SK-N-SH treated with all-trans-retinoic acid at 6 μM for 48 hours (cell line): ENCODE data around the gene OIT3.

Experiments used
- ATAC-seq: fragments of 200-7000 bp; cut with Tn5 transposase; 3 replicates; pipeline ENCODE4 v1.9.1; 2020; ENCODE audit warnings: mild to moderate bottlenecking, moderate library complexity
- ARNTL ChIP-seq: fragments of 450-650 bp; formaldehyde crosslinking; IDR thresholded peaks from 2 replicates; pipeline ENCODE4 v1.5.0; 2020; ENCODE audit warnings: low read depth, mild to moderate bottlenecking, moderate library complexity, borderline replicate concordance
- BACH2 ChIP-seq: fragments of 250-450 bp; sonication (Bioruptor Pico); IDR thresholded peaks from 2 replicates; pipeline ENCODE4 v1.9.0; 2021; ENCODE audit warnings: mild to moderate bottlenecking, borderline replicate concordance
- CREB5 ChIP-seq: fragments of 250-450 bp; sonication (Bioruptor Pico); IDR thresholded peaks from 2 replicates; pipeline ENCODE4 v1.5.1; 2020; ENCODE audit warnings: low read depth, mild to moderate bottlenecking, moderate library complexity
- CSDC2 ChIP-seq: fragments of 250-450 bp; sonication (Bioruptor Pico); IDR thresholded peaks from 2 replicates; pipeline ENCODE4 v1.5.0; 2020; ENCODE audit warnings: mild to moderate bottlenecking, moderate library complexity
- CSRNP3 ChIP-seq: fragments of 250-450 bp; sonication (Bioruptor Pico); IDR thresholded peaks from 2 replicates; pipeline ENCODE4 v1.5.1; 2021; ENCODE audit warnings: mild to moderate bottlenecking, moderate library complexity
- ESRRG ChIP-seq: fragments of 250-450 bp; sonication (Bioruptor Pico); IDR thresholded peaks from 2 replicates; pipeline ENCODE4 v1.6.1; 2021; ENCODE audit warnings: mild to moderate bottlenecking
- GLIS3 ChIP-seq: fragments of 250-450 bp; sonication (Bioruptor Pico); IDR thresholded peaks from 2 replicates; pipeline ENCODE4 v1.5.0; 2020; ENCODE audit warnings: mild to moderate bottlenecking, moderate library complexity
- ISL1 ChIP-seq: fragments of 250-450 bp; sonication (Bioruptor Pico); IDR thresholded peaks from 2 replicates; pipeline ENCODE4 v2.1.2; 2022; ENCODE audit warnings: mild to moderate bottlenecking, moderate library complexity
- OSR1 ChIP-seq: fragments of 250-450 bp; sonication (Bioruptor Pico); IDR thresholded peaks from 2 replicates; pipeline ENCODE4 v1.8.0; 2022; ENCODE audit warnings: moderate library complexity, mild to moderate bottlenecking, inconsistent platforms
- PATZ1 ChIP-seq: fragments of 250-450 bp; sonication (Bioruptor Pico); IDR thresholded peaks from 2 replicates; pipeline ENCODE4 v1.8.0; 2020; ENCODE audit warnings: mild to moderate bottlenecking, moderate library complexity, borderline replicate concordance
- PPARA ChIP-seq: fragments of 250-450 bp; sonication (Bioruptor Pico); IDR thresholded peaks from 2 replicates; pipeline ENCODE4 v1.5.0; 2020; ENCODE audit warnings: mild to moderate bottlenecking, borderline replicate concordance
- RARB ChIP-seq: fragments of 250-450 bp; sonication (Bioruptor Pico); IDR thresholded peaks from 2 replicates; pipeline ENCODE4 v1.8.0; 2021; ENCODE audit warnings: mild to moderate bottlenecking, moderate library complexity
- SNAI2 ChIP-seq: fragments of 250-450 bp; sonication (Bioruptor Pico); IDR thresholded peaks from 2 replicates; pipeline ENCODE4 v1.5.0; 2020; ENCODE audit warnings: mild to moderate bottlenecking, moderate library complexity
- TCF4 ChIP-seq: fragments of 250-450 bp; sonication (Bioruptor Pico); IDR thresholded peaks from 2 replicates; pipeline ENCODE4 v1.8.0; 2021; ENCODE audit warnings: mild to moderate bottlenecking, moderate library complexity, borderline replicate concordance
- TOX ChIP-seq: fragments of 250-450 bp; sonication (Bioruptor Pico); IDR thresholded peaks from 2 replicates; pipeline ENCODE4 v1.8.0; 2021; ENCODE audit warnings: mild to moderate bottlenecking, moderate library complexity, borderline replicate concordance
- ZC3H10 ChIP-seq: fragments of 250-450 bp; sonication (Bioruptor Pico); IDR thresholded peaks from 2 replicates; pipeline ENCODE4 v1.5.1; 2021; ENCODE audit warnings: mild to moderate bottlenecking, moderate library complexity
- ZFP3 ChIP-seq: fragments of 250-450 bp; sonication (Bioruptor Pico); IDR thresholded peaks from 2 replicates; pipeline ENCODE4 v1.5.0; 2020; ENCODE audit warnings: mild to moderate bottlenecking, moderate library complexity
- ZNF565 ChIP-seq: fragments of 450-650 bp; formaldehyde crosslinking; conservative IDR thresholded peaks from 2 replicates; pipeline ENCODE4 v1.5.0; 2020; ENCODE audit warnings: low read depth, mild to moderate bottlenecking, moderate library complexity
- ZNF70 ChIP-seq: fragments of 450-650 bp; formaldehyde crosslinking; IDR thresholded peaks from 2 replicates; pipeline ENCODE4 v1.5.0; 2020; ENCODE audit warnings: mild to moderate bottlenecking, moderate library complexity
- ZNF8 ChIP-seq: fragments of 450-650 bp; formaldehyde crosslinking; IDR thresholded peaks from 2 replicates; pipeline ENCODE4 v1.5.0; 2020; ENCODE audit warnings: mild to moderate bottlenecking, moderate library complexity
- TF ChIP-seq, protein P1 (sequence below): fragments of 250-450 bp; sonication (Bioruptor Pico); IDR thresholded peaks from 2 replicates; pipeline ENCODE4 v1.5.0; 2020; ENCODE audit warnings: mild to moderate bottlenecking, moderate library complexity
- TF ChIP-seq, protein P2 (sequence below): fragments of 250-450 bp; sonication (Bioruptor Pico); IDR thresholded peaks from 2 replicates; pipeline ENCODE4 v1.8.0; 2021; ENCODE audit warnings: low read depth, mild to moderate bottlenecking, moderate library complexity, borderline replicate concordance

The OIT3 gene

GRCh38 chr10:72885953-72886352 lies 7.6 kb upstream of the OIT3 start:
- TF ChIP-seq ZC3H10 (CRISPR knock-in tag) (no peak), ZNF70 (CRISPR knock-in tag) (no peak), SNAI2 (CRISPR knock-in tag) (no peak), ISL1 (no peak), CSRNP3 (CRISPR knock-in tag) (no peak), RARB (CRISPR knock-in tag) (no peak), CREB5 (CRISPR knock-in tag) (no peak), CSDC2 (CRISPR knock-in tag) (no peak), PPARA (CRISPR knock-in tag) (no peak), TOX (no peak), ZNF565 (CRISPR knock-in tag) (no peak), ESRRG (CRISPR knock-in tag) (no peak), PATZ1 (CRISPR knock-in tag) (no peak), TCF4 (no peak), OSR1 (CRISPR knock-in tag) (no peak), ZFP3 (CRISPR knock-in tag) (no peak)
- TF ChIP-seq, protein P1, sequence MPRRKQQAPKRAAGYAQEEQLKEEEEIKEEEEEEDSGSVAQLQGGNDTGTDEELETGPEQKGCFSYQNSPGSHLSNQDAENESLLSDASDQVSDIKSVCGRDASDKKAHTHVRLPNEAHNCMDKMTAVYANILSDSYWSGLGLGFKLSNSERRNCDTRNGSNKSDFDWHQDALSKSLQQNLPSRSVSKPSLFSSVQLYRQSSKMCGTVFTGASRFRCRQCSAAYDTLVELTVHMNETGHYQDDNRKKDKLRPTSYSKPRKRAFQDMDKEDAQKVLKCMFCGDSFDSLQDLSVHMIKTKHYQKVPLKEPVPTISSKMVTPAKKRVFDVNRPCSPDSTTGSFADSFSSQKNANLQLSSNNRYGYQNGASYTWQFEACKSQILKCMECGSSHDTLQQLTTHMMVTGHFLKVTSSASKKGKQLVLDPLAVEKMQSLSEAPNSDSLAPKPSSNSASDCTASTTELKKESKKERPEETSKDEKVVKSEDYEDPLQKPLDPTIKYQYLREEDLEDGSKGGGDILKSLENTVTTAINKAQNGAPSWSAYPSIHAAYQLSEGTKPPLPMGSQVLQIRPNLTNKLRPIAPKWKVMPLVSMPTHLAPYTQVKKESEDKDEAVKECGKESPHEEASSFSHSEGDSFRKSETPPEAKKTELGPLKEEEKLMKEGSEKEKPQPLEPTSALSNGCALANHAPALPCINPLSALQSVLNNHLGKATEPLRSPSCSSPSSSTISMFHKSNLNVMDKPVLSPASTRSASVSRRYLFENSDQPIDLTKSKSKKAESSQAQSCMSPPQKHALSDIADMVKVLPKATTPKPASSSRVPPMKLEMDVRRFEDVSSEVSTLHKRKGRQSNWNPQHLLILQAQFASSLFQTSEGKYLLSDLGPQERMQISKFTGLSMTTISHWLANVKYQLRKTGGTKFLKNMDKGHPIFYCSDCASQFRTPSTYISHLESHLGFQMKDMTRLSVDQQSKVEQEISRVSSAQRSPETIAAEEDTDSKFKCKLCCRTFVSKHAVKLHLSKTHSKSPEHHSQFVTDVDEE (CRISPR knock-in tag), result no peak
- ATAC-seq, result no peak

DNA sequence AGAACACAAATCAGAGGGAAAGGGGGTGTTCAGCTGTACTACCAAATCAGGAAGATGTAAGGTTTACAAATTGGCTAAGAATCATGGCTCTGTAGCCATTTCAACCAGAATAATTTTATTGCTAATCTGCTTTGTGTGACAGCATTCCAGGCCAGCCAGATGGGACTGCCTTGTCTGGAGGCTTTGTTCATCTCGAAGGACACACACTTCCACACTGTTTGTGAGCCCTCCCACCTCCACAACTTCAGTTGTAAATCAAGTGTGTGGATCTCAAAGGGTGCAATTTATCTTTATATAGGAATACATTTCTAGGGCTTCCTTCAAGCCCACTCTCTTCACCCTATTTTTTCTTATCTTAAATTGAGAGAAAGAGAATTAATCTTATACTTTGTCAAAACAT lies 6.9 kb upstream of the OIT3 start:
- ATAC-seq, result no peak
- no peak for TF ChIP-seq ZNF8 (CRISPR knock-in tag)
- TF ChIP-seq GLIS3 (CRISPR knock-in tag), result no peak
- TF ChIP-seq ZFP3 (CRISPR knock-in tag), result no peak
- no peak for TF ChIP-seq ESRRG (CRISPR knock-in tag)
- TF ChIP-seq, protein P1 (CRISPR knock-in tag), result no peak
- TF ChIP-seq SNAI2 (CRISPR knock-in tag), result no peak
- no peak for TF ChIP-seq ARNTL (CRISPR knock-in tag)
- no peak for TF ChIP-seq TOX
- no peak for TF ChIP-seq CREB5 (CRISPR knock-in tag)
- no peak for TF ChIP-seq OSR1 (CRISPR knock-in tag)
- TF ChIP-seq CSRNP3 (CRISPR knock-in tag), result no peak
- TF ChIP-seq CSDC2 (CRISPR knock-in tag), result no peak
- no peak for TF ChIP-seq ZNF565 (CRISPR knock-in tag)
- TF ChIP-seq RARB (CRISPR knock-in tag), result no peak
- no peak for TF ChIP-seq BACH2 (CRISPR knock-in tag)
- TF ChIP-seq TCF4, result no peak
- TF ChIP-seq ISL1, result no peak
- TF ChIP-seq, protein P2, sequence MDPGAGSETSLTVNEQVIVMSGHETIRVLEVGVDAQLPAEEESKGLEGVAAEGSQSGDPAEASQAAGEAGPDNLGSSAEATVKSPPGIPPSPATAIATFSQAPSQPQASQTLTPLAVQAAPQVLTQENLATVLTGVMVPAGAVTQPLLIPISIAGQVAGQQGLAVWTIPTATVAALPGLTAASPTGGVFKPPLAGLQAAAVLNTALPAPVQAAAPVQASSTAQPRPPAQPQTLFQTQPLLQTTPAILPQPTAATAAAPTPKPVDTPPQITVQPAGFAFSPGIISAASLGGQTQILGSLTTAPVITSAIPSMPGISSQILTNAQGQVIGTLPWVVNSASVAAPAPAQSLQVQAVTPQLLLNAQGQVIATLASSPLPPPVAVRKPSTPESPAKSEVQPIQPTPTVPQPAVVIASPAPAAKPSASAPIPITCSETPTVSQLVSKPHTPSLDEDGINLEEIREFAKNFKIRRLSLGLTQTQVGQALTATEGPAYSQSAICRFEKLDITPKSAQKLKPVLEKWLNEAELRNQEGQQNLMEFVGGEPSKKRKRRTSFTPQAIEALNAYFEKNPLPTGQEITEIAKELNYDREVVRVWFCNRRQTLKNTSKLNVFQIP (CRISPR knock-in tag), result no peak
